Panc1 (cell line): ENCODE measurements around the gene FIGNL2. TPM values are rescaled to one million over a fixed set of nuclear protein-coding genes. Genes with fewer than 3 reads are reported as not detected.

Experiments
- ATAC-seq: fragments of 200-7000 bp; cut with Tn5 transposase; 2 replicates; pipeline ENCODE4 v1.9.1; 2020; ENCODE audit warnings: mild to moderate bottlenecking, moderate library complexity
- BruUV-seq: library from RNA; stranded (reverse); fragments of 400-500 nt; replicated peaks from 2 replicates; lab custom pipeline; 2021; lab: Mats Ljungman, UMichigan
- CTCF ChIA-PET: fragments of 300-600 bp; sonication (Branson Sonifier 250); formaldehyde crosslinking; loops from one replicate; lab custom pipeline; 2022; ENCODE audit warnings: antibody characterized with exemption; lab: Charles Lee
- POLR2A ChIA-PET: fragments of 300-600 bp; sonication (Branson Sonifier 250); formaldehyde crosslinking; loops from one replicate; lab custom pipeline; 2022; ENCODE audit warnings: antibody characterized with exemption; lab: Charles Lee
- DNase-seq: peaks from one replicate; pipeline ENCODE4 v3.0.0-alpha.2; 2010; ENCODE audit warnings: low read depth, low spot score
- H3K27ac ChIP-seq: 2 replicates; pipeline ENCODE4 v1.5.1; 2011; ENCODE audit warnings: mild to moderate bottlenecking, low read length, inconsistent platforms
- H3K27me3 ChIP-seq: fragments of 200-500 bp; sonication (Bioruptor generic); 2 replicates; pipeline ENCODE4 v1.6.0; 2014; ENCODE audit warnings: low read length, inconsistent platforms; ENCODE audit not compliant: control insufficient read depth, insufficient read depth
- H3K36me3 ChIP-seq: fragments of 200-500 bp; sonication (Bioruptor generic); 2 replicates; pipeline ENCODE4 v1.5.1; 2014; ENCODE audit warnings: inconsistent platforms, mild to moderate bottlenecking, low read length, moderate library complexity; ENCODE audit not compliant: control insufficient read depth, insufficient read depth
- H3K4me1 ChIP-seq: 2 replicates; pipeline ENCODE4 v1.5.1; 2011; ENCODE audit warnings: inconsistent platforms, mild to moderate bottlenecking, low read length, moderate library complexity; ENCODE audit not compliant: control insufficient read depth, insufficient read depth
- H3K4me3 ChIP-seq, 2 experiments: 2 replicates each; pipeline ENCODE4 v1.5.1; 2011 to 2012; ENCODE audit warnings: low read depth in 2 of 2, low read length in 2 of 2, mild to moderate bottlenecking in 2 of 2, inconsistent platforms in 1 of 2, moderate library complexity in 1 of 2
- H3K9me3 ChIP-seq: fragments of 200-500 bp; sonication (Bioruptor generic); 2 replicates; pipeline ENCODE4 v1.5.1; 2014; ENCODE audit warnings: low read depth, mild to moderate bottlenecking, inconsistent platforms, low read length, moderate library complexity; ENCODE audit not compliant: control insufficient read depth, insufficient read depth
- POLR2AphosphoS5 ChIP-seq: IDR thresholded peaks from 2 replicates; pipeline ENCODE4 v1.6.1; 2012; ENCODE audit warnings: mild to moderate bottlenecking, low read depth, low read length, moderate library complexity
- SIN3A ChIP-seq: IDR thresholded peaks from 2 replicates; pipeline ENCODE4 v1.6.1; 2012; ENCODE audit warnings: low read depth, mild to moderate bottlenecking, low read length, moderate library complexity, borderline replicate concordance; ENCODE audit not compliant: insufficient read depth
- TCF7L2 ChIP-seq: IDR thresholded peaks from 2 replicates; pipeline ENCODE4 v1.6.1; 2011; ENCODE audit warnings: mild to moderate bottlenecking, low read depth, low read length, inconsistent platforms
- in situ Hi-C: cut with HindIII; loops from 2 replicates; pipeline ENCODE4 v1.10.0; 2016; ENCODE audit warnings: low sequenced_read_pairs, low pct_unique_long_range_greater_than_20kb
- intact Hi-C: fragments of 100-400 bp; cut with micrococcal nuclease; formaldehyde crosslinking; loops from one replicate; pipeline ENCODE4 v1.10.0; 2022; ENCODE audit not compliant: unreplicated experiment
- total RNA-seq: library from RNA; stranded (reverse); gene quantifications from one replicate; pipeline ENCODE4 v1.2.1, GENCODE V29; 2021; ENCODE audit not compliant: unreplicated experiment
- TF ChIP-seq, protein P1 (sequence below): fragments of 450-650 bp; IDR thresholded peaks from 2 replicates; pipeline ENCODE4 v1.5.1; 2017; ENCODE audit warnings: mild to moderate bottlenecking
- TF ChIP-seq, protein P2 (sequence below), 2 experiments: IDR thresholded peaks; 2 replicates each; pipeline ENCODE4 v1.6.1; 2011 to 2012; ENCODE audit warnings: low read depth in 2 of 2, control low read depth in 1 of 2, low read length in 1 of 2, mild to moderate bottlenecking in 1 of 2, moderate library complexity in 1 of 2; ENCODE audit not compliant: insufficient read depth in 1 of 2

The FIGNL2 gene
- total RNA-seq, 1 experiment from 2014 or later: 0.23 TPM

DNA sequence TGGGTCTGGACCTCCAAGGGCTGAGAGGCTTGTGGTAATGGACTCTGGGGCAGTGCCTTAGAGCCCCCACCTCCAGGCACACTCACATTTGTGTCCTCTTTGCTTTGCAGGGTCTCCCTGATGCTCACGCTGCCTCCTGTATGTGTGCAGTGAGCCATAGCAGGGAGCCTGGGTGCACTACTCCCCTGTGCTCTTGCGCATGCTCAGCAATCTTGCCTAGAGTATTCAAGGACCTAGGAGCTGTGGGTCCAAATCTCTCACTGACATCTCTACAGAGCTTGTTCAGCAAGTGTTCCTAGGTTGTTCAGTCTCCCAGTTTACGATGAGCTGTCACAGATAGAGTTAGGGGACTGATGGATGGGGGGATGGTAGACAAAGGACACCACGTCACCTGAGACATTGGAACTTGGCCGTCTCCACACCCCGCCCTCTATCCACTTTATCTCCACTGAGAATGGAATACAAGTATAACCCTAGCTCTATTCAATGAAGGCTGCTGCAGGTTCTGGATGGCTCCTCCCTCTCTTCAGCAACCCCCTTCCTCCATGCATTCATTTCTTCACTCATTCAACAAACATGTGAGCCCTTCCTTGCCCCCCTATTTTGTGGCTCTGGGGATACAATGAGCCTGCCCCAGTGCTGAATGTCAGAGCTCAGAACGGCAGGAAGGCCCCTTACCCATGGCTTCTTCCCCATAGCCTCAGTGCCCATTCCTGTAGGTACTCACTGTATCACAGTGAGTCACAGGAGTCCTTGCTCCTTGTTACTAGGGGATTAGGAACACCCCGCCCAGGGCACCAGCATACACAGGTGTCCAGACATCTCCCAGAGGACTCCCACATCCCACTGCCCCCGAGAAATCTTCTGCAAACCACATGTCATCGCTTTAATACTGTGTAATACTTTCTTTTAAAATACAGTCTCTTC lies 31.2 kb downstream of the FIGNL2 start:
- Histone ChIP-seq H3K36me3 (no peaks in the 10 kb centered on the region), H3K4me3 (no peak overlapping the region), H3K4me1 (no peaks in the 10 kb centered on the region; the same call in none of the 2 replicates), H3K27me3 (no peaks in the 10 kb centered on the region), H3K27ac (no peak overlapping the region), H3K9me3 (no peaks in the 10 kb centered on the region)
- POLR2A ChIA-PET: no interaction called here
- BruUV-seq: no TSS peak
- no peak for ATAC-seq
- in situ Hi-C loops (no loop called here), intact Hi-C loops (no loop called here)
- no peak for TF ChIP-seq SIN3A
- TF ChIP-seq POLR2AphosphoS5: no peak
- TF ChIP-seq, protein P1, sequence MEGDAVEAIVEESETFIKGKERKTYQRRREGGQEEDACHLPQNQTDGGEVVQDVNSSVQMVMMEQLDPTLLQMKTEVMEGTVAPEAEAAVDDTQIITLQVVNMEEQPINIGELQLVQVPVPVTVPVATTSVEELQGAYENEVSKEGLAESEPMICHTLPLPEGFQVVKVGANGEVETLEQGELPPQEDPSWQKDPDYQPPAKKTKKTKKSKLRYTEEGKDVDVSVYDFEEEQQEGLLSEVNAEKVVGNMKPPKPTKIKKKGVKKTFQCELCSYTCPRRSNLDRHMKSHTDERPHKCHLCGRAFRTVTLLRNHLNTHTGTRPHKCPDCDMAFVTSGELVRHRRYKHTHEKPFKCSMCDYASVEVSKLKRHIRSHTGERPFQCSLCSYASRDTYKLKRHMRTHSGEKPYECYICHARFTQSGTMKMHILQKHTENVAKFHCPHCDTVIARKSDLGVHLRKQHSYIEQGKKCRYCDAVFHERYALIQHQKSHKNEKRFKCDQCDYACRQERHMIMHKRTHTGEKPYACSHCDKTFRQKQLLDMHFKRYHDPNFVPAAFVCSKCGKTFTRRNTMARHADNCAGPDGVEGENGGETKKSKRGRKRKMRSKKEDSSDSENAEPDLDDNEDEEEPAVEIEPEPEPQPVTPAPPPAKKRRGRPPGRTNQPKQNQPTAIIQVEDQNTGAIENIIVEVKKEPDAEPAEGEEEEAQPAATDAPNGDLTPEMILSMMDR: no peak
- TF ChIP-seq, protein P2, sequence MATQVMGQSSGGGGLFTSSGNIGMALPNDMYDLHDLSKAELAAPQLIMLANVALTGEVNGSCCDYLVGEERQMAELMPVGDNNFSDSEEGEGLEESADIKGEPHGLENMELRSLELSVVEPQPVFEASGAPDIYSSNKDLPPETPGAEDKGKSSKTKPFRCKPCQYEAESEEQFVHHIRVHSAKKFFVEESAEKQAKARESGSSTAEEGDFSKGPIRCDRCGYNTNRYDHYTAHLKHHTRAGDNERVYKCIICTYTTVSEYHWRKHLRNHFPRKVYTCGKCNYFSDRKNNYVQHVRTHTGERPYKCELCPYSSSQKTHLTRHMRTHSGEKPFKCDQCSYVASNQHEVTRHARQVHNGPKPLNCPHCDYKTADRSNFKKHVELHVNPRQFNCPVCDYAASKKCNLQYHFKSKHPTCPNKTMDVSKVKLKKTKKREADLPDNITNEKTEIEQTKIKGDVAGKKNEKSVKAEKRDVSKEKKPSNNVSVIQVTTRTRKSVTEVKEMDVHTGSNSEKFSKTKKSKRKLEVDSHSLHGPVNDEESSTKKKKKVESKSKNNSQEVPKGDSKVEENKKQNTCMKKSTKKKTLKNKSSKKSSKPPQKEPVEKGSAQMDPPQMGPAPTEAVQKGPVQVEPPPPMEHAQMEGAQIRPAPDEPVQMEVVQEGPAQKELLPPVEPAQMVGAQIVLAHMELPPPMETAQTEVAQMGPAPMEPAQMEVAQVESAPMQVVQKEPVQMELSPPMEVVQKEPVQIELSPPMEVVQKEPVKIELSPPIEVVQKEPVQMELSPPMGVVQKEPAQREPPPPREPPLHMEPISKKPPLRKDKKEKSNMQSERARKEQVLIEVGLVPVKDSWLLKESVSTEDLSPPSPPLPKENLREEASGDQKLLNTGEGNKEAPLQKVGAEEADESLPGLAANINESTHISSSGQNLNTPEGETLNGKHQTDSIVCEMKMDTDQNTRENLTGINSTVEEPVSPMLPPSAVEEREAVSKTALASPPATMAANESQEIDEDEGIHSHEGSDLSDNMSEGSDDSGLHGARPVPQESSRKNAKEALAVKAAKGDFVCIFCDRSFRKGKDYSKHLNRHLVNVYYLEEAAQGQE (IDR thresholded peaks at IDR 0.05; ENCODE audit: insufficient read depth in 1 of 2, low read depth in 2 of 2, low read length in 1 of 2): no peak
- no peak for TF ChIP-seq TCF7L2
- no peak for DNase-seq
- CTCF ChIA-PET: interaction anchor here (0.7 kb wide), 1 partner anchor 58 kb away, joined by 3 read pairs; no protein-coding TSS in a partner anchor

DNA sequence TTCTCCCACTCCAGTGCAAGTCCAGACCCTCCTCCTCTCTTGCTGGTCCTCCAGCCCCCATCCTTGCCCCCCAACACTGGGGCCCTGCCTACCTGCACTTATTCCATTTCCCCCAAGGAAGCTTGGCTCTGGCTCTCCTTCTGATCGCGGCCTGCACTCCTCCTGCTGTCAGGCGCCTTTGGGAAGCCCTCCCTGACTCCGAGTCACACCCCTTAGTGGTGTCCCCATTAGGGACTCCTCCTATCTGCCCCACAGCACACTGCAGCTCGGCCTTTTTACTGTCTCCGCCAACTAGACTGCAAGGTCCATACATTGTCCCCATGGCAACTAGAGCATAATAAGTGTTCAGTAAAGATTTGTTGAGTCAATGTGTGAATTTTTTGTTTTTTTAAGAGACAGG lies 32.9 kb downstream of the FIGNL2 start:
- intact Hi-C loops: no loop called here
- Histone ChIP-seq H3K27me3 (no peaks in the 10 kb centered on the region), H3K27ac (no peak overlapping the region), H3K4me3 (no peak overlapping the region; a peak in 1 of 4 replicates), H3K4me1 (no peaks in the 10 kb centered on the region; the same call in none of the 2 replicates), H3K36me3 (no peaks in the 10 kb centered on the region), H3K9me3 (no peaks in the 10 kb centered on the region)
- in situ Hi-C loops: no loop called here
- no peak for DNase-seq
- no TSS peak for BruUV-seq
- ATAC-seq: no peak
- TF ChIP-seq POLR2AphosphoS5 (no peak), TCF7L2 (no peak), SIN3A (no peak)
- TF ChIP-seq, protein P2 (IDR thresholded peaks at IDR 0.05; ENCODE audit: insufficient read depth in 1 of 2, low read depth in 2 of 2, low read length in 1 of 2): no peak
- TF ChIP-seq, protein P1: no peak
- ChIA-PET POLR2A (no interaction called here), CTCF (no interaction called here)
